GM12878 (cell line): ENCODE measurements around the gene USH2A. TPM values are rescaled to one million over a fixed set of nuclear protein-coding genes. Genes with fewer than 3 reads are reported as not detected.

Source experiments
- ATAC-seq: fragments of 200-7000 bp; cut with Tn5 transposase; 3 replicates; pipeline ENCODE4 v1.9.1; 2020; ENCODE audit warnings: mild to moderate bottlenecking, moderate library complexity
- BruUV-seq: library from RNA; stranded (reverse); fragments of 400-500 nt; replicated peaks from 2 replicates; lab custom pipeline; 2021; lab: Mats Ljungman, UMichigan
- CTCF ChIA-PET: fragments of 300-600 bp; sonication (Branson Sonifier 250); formaldehyde crosslinking; extraction: SDS; loops from one replicate; lab custom pipeline; 2021; ENCODE audit warnings: inconsistent platforms; lab: Yijun Ruan, JAX
- POLR2A ChIA-PET: fragments of 350-600 bp; formaldehyde crosslinking; extraction: SDS; loops from one replicate; lab custom pipeline; 2021; ENCODE audit warnings: inconsistent platforms; lab: Charles Lee
- RAD21 ChIA-PET: fragments of 300-600 bp; sonication (Branson Sonifier 250); formaldehyde crosslinking; loops from one replicate; lab custom pipeline; 2023; ENCODE audit warnings: antibody characterized with exemption; ENCODE audit not compliant: unreplicated experiment; lab: Charles Lee
- SMC1A ChIA-PET: fragments of 300-600 bp; sonication (Branson Sonifier 250); formaldehyde crosslinking; loops from one replicate; lab custom pipeline; 2023; ENCODE audit not compliant: unreplicated experiment, uncharacterized antibody; lab: Charles Lee
- DNase-seq: peaks from one replicate; pipeline ENCODE4 v3.0.0-alpha.2; 2011; ENCODE audit warnings: low read depth, low spot score
- FAIRE-seq: peaks from 3 replicates; lab custom pipeline; 2011; peaks lifted over from hg19 to GRCh38; lab: Jason Lieb, UNC
- H2AFZ ChIP-seq: 2 replicates; pipeline ENCODE4 v1.6.0; 2011; ENCODE audit warnings: low read depth, low read length, control low read depth; ENCODE audit not compliant: control insufficient read depth
- H3K27ac ChIP-seq: 2 replicates; pipeline ENCODE4 v1.5.1; 2011; ENCODE audit warnings: control low read depth; ENCODE audit not compliant: control insufficient read depth, insufficient read depth
- H3K27me3 ChIP-seq, 2 experiments: replicated peaks in 1 of 2; 2 replicates each; pipeline versions ENCODE4 v1.6.0 to v1.6.1; 2011; ENCODE audit warnings: low read length in 1 of 2; ENCODE audit not compliant: control insufficient read depth in 2 of 2, insufficient read depth in 2 of 2
- H3K36me3 ChIP-seq, 2 experiments: 2 replicates each; pipeline ENCODE4 v1.5.1; 2011; ENCODE audit warnings: low read length in 1 of 2; ENCODE audit not compliant: control insufficient read depth in 2 of 2, insufficient read depth in 2 of 2
- H3K4me1 ChIP-seq: 2 replicates; pipeline ENCODE4 v1.6.1; 2011; ENCODE audit warnings: mild to moderate bottlenecking, low read length, moderate library complexity, mixed read lengths; ENCODE audit not compliant: control insufficient read depth, insufficient read depth
- H3K4me2 ChIP-seq: 2 replicates; pipeline ENCODE4 v1.6.0; 2011; ENCODE audit warnings: control low read depth; ENCODE audit not compliant: control insufficient read depth, insufficient read depth
- H3K4me3 ChIP-seq: fragments of 200-600 bp; sonication (generic); 2 replicates; pipeline ENCODE4 v1.5.1; 2016
- H3K79me2 ChIP-seq: 2 replicates; pipeline ENCODE4 v1.6.0; 2011; ENCODE audit warnings: low read length; ENCODE audit not compliant: control insufficient read depth, insufficient read depth
- H3K9ac ChIP-seq: 2 replicates; pipeline ENCODE4 v1.8.0; 2011; ENCODE audit warnings: low read length, control low read depth, mixed read lengths; ENCODE audit not compliant: control insufficient read depth, insufficient read depth
- H3K9me3 ChIP-seq: replicated peaks from 3 replicates; pipeline ENCODE4 v1.5.1; 2011; ENCODE audit warnings: mild to moderate bottlenecking, low read length; ENCODE audit not compliant: control insufficient read depth, insufficient read depth
- H4K20me1 ChIP-seq: 2 replicates; pipeline ENCODE4 v1.6.0; 2011; ENCODE audit not compliant: control insufficient read depth, insufficient read depth
- PML ChIP-seq: IDR thresholded peaks from 2 replicates; pipeline ENCODE4 v1.6.1; 2012; ENCODE audit warnings: low read length, inconsistent platforms
- SMC3 ChIP-seq: IDR thresholded peaks from 2 replicates; pipeline ENCODE4 v1.6.1; 2011; ENCODE audit warnings: low read length, improper control_type of control experiment, borderline replicate concordance
- WGBS: methylation state at CpG from one replicate; pipeline ENCODE4 v1.1.6; 2016; ENCODE audit warnings: low lambda C conversion rate; ENCODE audit not compliant: insufficient replicate concordance, insufficient coverage; ENCODE audit errors: missing lambda C conversion rate; 5-methylcytosine and 5-hydroxymethylcytosine counted together
- in situ Hi-C: fragments of 300-500 bp; cut with MboI; formaldehyde crosslinking; loops from 9 replicates; pipeline ENCODE4 v1.14.3; 2018; ENCODE audit warnings: mixed read lengths
- intact Hi-C: fragments of 100-400 bp; cut with micrococcal nuclease; formaldehyde crosslinking; loops from one replicate; pipeline ENCODE4 v1.14.2; 2022; ENCODE audit not compliant: unreplicated experiment
- polyA plus RNA-seq, 11 experiments: library from polyadenylated mRNA; depleted of rRNA in 4 of 11; unstranded in 6 of 11; stranded (reverse) in 5 of 11; fragments of >200 nt; fragmentation: Nextera tagmentation in 4 of 11; fragmentation: Illumina TruSeq in 1 of 11; extraction: Ambion mirVana in 4 of 11; extraction: Trizol in 1 of 11; gene quantifications; 1 replicate in 1 of 11; 2 replicates in 10 of 11; pipeline versions ENCODE4 v1.2.1 to v1.2.3, GENCODE V29; 2011 to 2016; ENCODE audit warnings: inconsistent platforms in 2 of 11, missing spikeins in 2 of 11, low read depth in 1 of 11
- total RNA-seq, 4 experiments: library from RNA; depleted of rRNA in 3 of 4; stranded (reverse); fragments of >200 nt in 3 of 4; fragmentation: Illumina TruSeq in 1 of 4; extraction: Trizol in 1 of 4; gene quantifications; 2 replicates each; pipeline versions ENCODE4 v1.2.1 to v1.2.3, GENCODE V29; 2013 to 2021
- TF ChIP-seq, protein P1 (sequence below): fragments of 450-650 bp; IDR thresholded peaks from 2 replicates; pipeline ENCODE4 v1.6.1; 2017; ENCODE audit warnings: antibody characterized with exemption, mild to moderate bottlenecking, moderate library complexity
- TF ChIP-seq, protein P2 (sequence below): fragments of 450-650 bp; formaldehyde crosslinking; IDR thresholded peaks from 2 replicates; pipeline ENCODE4 v1.4.0; 2022; ENCODE audit warnings: mild to moderate bottlenecking, moderate library complexity

Gene USH2A
- total and polyA plus RNA-seq, 10 of the 15 experiments (the other 5 are each of a cell fraction or from before 2014, with no cell fraction given) = under 0.01 to 0.20 (median 0.01) TPM; not detected in 2

DNA sequence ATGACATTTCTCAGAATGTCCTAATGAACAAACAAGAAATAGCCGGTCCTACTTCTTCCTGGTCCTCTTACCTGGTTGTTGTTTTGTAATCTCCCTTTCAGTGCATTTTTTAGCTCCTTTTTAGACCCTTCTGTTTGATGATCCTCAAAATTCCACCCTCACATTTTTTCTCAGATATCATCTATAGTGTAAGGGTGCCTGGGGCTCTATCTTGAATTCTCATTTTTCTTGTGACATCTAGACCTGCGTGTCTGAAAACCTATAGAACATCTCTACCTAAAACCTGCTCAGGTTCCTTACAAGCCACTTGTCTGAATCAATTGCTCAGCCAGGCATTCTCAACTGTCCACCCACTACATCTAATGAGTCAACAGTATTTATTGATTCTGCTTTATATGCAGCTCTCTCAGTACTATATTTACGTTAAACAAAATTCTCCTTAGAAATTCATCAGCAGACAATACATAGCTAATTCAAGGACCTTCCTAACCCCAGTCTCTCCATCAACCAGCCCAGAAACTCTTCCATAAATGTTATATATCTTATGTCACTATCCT is 36.5 kb upstream of the USH2A start:
- Histone ChIP-seq H4K20me1 (no peaks in the 10 kb centered on the region), H3K27me3 (no peaks in the 10 kb centered on the region), H3K27ac (no peak overlapping the region), H3K4me2 (no peak overlapping the region), H2AFZ (no peak overlapping the region), H3K9ac (no peak overlapping the region), H3K36me3 (no peaks in the 10 kb centered on the region), H3K9me3 (no peaks in the 10 kb centered on the region), H3K4me3 (no peak overlapping the region), H3K4me1 (no peaks in the 10 kb centered on the region), H3K79me2 (no peaks in the 10 kb centered on the region)
- in situ Hi-C loops (no loop called here), intact Hi-C loops (no loop called here)
- RAD21 ChIA-PET = no interaction called here
- no TSS peak for BruUV-seq
- POLR2A ChIA-PET = no interaction called here
- DNase-seq = no peak
- no peak for ATAC-seq
- TF ChIP-seq PML (no peak), SMC3 (no peak)
- TF ChIP-seq, protein P1, sequence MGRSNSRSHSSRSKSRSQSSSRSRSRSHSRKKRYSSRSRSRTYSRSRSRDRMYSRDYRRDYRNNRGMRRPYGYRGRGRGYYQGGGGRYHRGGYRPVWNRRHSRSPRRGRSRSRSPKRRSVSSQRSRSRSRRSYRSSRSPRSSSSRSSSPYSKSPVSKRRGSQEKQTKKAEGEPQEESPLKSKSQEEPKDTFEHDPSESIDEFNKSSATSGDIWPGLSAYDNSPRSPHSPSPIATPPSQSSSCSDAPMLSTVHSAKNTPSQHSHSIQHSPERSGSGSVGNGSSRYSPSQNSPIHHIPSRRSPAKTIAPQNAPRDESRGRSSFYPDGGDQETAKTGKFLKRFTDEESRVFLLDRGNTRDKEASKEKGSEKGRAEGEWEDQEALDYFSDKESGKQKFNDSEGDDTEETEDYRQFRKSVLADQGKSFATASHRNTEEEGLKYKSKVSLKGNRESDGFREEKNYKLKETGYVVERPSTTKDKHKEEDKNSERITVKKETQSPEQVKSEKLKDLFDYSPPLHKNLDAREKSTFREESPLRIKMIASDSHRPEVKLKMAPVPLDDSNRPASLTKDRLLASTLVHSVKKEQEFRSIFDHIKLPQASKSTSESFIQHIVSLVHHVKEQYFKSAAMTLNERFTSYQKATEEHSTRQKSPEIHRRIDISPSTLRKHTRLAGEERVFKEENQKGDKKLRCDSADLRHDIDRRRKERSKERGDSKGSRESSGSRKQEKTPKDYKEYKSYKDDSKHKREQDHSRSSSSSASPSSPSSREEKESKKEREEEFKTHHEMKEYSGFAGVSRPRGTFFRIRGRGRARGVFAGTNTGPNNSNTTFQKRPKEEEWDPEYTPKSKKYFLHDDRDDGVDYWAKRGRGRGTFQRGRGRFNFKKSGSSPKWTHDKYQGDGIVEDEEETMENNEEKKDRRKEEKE = no peak
- TF ChIP-seq, protein P2, sequence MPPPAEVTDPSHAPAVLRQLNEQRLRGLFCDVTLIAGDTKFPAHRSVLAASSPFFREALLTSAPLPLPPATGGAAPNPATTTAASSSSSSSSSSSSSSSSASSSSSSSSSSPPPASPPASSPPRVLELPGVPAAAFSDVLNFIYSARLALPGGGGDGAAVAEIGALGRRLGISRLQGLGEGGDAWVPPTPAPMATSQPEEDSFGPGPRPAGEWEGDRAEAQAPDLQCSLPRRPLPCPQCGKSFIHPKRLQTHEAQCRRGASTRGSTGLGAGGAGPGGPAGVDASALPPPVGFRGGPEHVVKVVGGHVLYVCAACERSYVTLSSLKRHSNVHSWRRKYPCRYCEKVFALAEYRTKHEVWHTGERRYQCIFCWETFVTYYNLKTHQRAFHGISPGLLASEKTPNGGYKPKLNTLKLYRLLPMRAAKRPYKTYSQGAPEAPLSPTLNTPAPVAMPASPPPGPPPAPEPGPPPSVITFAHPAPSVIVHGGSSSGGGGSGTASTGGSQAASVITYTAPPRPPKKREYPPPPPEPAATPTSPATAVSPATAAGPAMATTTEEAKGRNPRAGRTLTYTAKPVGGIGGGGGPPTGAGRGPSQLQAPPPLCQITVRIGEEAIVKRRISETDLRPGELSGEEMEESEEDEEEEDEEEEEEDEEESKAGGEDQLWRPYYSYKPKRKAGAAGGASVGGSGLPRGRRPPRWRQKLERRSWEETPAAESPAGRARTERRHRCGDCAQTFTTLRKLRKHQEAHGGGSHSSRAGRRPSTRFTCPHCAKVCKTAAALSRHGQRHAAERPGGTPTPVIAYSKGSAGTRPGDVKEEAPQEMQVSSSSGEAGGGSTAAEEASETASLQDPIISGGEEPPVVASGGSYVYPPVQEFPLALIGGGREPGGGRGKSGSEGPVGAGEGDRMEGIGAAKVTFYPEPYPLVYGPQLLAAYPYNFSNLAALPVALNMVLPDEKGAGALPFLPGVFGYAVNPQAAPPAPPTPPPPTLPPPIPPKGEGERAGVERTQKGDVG (CRISPR knock-in tag) = no peak
- CTCF ChIA-PET = interaction anchor here (0.7 kb wide), 2 partner anchors 9 to 154 kb away, joined by 3 read pairs; no protein-coding TSS in a partner anchor
- SMC1A ChIA-PET = no interaction called here
- WGBS = 3% methylated on average over 3 of the region's 3 CpGs
- FAIRE-seq = no peak
